Smooth muscle cell (in vitro differentiated cells): ENCODE measurements around the gene CEP295NL. TPM values are rescaled to one million over a fixed set of nuclear protein-coding genes. Genes with fewer than 3 reads are reported as not detected.

ENCODE experiments used
- DNase-seq: peaks from one replicate; lab custom pipeline; 2025; ENCODE audit not compliant: unreplicated experiment; lab: John Stamatoyannopoulos, UW
- H2AFZ ChIP-seq: fragments of 200-600 bp; sonication (generic); 2 replicates; pipeline ENCODE4 v1.6.0; 2016; ENCODE audit warnings: antibody characterized with exemption, low read depth, mild to moderate bottlenecking
- H3F3A ChIP-seq: fragments of 200-600 bp; sonication (generic); 2 replicates; pipeline ENCODE4 v1.6.0; 2017; ENCODE audit warnings: antibody characterized with exemption, low read depth
- H3K27ac ChIP-seq: fragments of 200-600 bp; sonication (generic); 2 replicates; pipeline ENCODE4 v1.5.1; 2016; ENCODE audit warnings: low read depth, mild to moderate bottlenecking
- H3K27me3 ChIP-seq: fragments of 200-600 bp; sonication (generic); 2 replicates; pipeline ENCODE4 v1.6.1; 2016; ENCODE audit warnings: low read depth, mild to moderate bottlenecking
- H3K36me3 ChIP-seq: fragments of 200-600 bp; sonication (generic); 2 replicates; pipeline ENCODE4 v1.5.1; 2016; ENCODE audit warnings: low read depth
- H3K4me1 ChIP-seq: fragments of 200-600 bp; sonication (generic); 2 replicates; pipeline ENCODE4 v1.5.1; 2016; ENCODE audit warnings: low read depth
- H3K4me2 ChIP-seq: fragments of 200-600 bp; sonication (generic); 2 replicates; pipeline ENCODE4 v1.6.0; 2016; ENCODE audit warnings: mild to moderate bottlenecking
- H3K4me3 ChIP-seq: fragments of 200-600 bp; sonication (generic); 2 replicates; pipeline ENCODE4 v1.5.1; 2016; ENCODE audit warnings: mild to moderate bottlenecking
- H3K79me2 ChIP-seq: fragments of 200-600 bp; sonication (generic); 2 replicates; pipeline ENCODE4 v1.6.0; 2016; ENCODE audit warnings: low read depth, mild to moderate bottlenecking
- H3K9ac ChIP-seq: fragments of 200-600 bp; sonication (generic); 2 replicates; pipeline ENCODE4 v1.6.0; 2016; ENCODE audit warnings: low read depth
- H3K9me3 ChIP-seq: fragments of 200-600 bp; sonication (generic); replicated peaks from 2 replicates; pipeline ENCODE4 v1.5.1; 2016; ENCODE audit warnings: low read depth
- H4K20me1 ChIP-seq: fragments of 200-600 bp; sonication (generic); 2 replicates; pipeline ENCODE4 v1.6.0; 2016; ENCODE audit warnings: low read depth
- WGBS: methylation state at CpG from one replicate; pipeline ENCODE4 v1.1.7; 2016; ENCODE audit warnings: low lambda C conversion rate; 5-methylcytosine and 5-hydroxymethylcytosine counted together
- polyA plus RNA-seq: library from polyadenylated mRNA; unstranded; fragments of >200 nt; fragmentation: Nextera tagmentation; extraction: Ambion mirVana; gene quantifications from 2 replicates; pipeline ENCODE4 v1.2.1, GENCODE V29; 2016
- total RNA-seq: library from RNA; depleted of rRNA; stranded (reverse); fragments of >200 nt; gene quantifications from 2 replicates; pipeline ENCODE4 v1.2.3, GENCODE V29; 2014
- TF ChIP-seq, protein P1 (sequence below): fragments of 200-600 bp; sonication (generic); IDR thresholded peaks from 2 replicates; pipeline ENCODE4 v1.5.1; 2017; ENCODE audit warnings: borderline replicate concordance, mild to moderate bottlenecking, antibody characterized with exemption; ENCODE audit not compliant: insufficient read depth, poor library complexity, severe bottlenecking

The CEP295NL gene
- total and polyA plus RNA-seq, 2 experiments from 2014 or later: 1.2 TPM; not detected in 1

- Histone ChIP-seq H3F3A (peaks cover 9% of the 10 kb centered on the region), H3K9me3 (no peaks in the 10 kb centered on the region), H4K20me1 (peaks cover 8% of the 10 kb centered on the region), H3K4me3 (no peak overlapping the region), H3K4me2 (no peak overlapping the region), H3K9ac (no peak overlapping the region), H3K79me2 (no peaks in the 10 kb centered on the region), H3K27me3 (no peaks in the 10 kb centered on the region), H2AFZ (no peak overlapping the region), H3K27ac (no peak overlapping the region), H3K36me3 (no peaks in the 10 kb centered on the region), H3K4me1 (no peaks in the 10 kb centered on the region)
- TF ChIP-seq, protein P1, sequence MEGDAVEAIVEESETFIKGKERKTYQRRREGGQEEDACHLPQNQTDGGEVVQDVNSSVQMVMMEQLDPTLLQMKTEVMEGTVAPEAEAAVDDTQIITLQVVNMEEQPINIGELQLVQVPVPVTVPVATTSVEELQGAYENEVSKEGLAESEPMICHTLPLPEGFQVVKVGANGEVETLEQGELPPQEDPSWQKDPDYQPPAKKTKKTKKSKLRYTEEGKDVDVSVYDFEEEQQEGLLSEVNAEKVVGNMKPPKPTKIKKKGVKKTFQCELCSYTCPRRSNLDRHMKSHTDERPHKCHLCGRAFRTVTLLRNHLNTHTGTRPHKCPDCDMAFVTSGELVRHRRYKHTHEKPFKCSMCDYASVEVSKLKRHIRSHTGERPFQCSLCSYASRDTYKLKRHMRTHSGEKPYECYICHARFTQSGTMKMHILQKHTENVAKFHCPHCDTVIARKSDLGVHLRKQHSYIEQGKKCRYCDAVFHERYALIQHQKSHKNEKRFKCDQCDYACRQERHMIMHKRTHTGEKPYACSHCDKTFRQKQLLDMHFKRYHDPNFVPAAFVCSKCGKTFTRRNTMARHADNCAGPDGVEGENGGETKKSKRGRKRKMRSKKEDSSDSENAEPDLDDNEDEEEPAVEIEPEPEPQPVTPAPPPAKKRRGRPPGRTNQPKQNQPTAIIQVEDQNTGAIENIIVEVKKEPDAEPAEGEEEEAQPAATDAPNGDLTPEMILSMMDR: peak; percentile 84
- DNase-seq: peak; percentile 62
- WGBS: 46% methylated on average over 19 of the region's 19 CpGs
Observed at GRCh38 chr17:78865682-78866390, 37.2 kb downstream of the CEP295NL start.

DNA sequence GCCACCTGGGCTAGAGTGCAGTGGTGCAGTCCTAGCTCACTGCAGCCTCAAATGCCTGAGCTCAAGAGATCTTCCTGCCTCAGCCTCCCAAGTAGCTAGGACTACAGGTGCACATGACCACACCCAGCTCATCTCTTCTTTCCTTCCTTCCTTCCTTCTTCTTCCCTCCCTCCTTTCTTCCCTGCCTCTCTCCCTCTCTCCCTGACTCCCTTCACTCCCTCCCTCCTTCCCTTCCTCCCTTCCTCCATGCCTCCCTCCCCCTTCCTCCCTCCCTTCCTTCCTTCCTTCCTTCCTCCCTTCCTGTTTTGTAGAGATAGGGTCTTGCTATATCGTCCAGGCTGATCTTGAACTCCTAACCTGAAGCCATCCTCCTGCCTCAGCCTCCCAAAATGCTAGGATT is 38.9 kb downstream of the CEP295NL start:
- no peak for DNase-seq
- TF ChIP-seq, protein P1: no peak
- H3K9me3 ChIP-seq: no peaks in the 10 kb centered on the region
- no peaks in the 10 kb centered on the region for H3K27me3 ChIP-seq
- 100% methylated on average over 1 of the region's 1 CpG for WGBS
- no peak overlapping the region for H2AFZ ChIP-seq
- no peaks in the 10 kb centered on the region for H3K4me1 ChIP-seq
- H3K27ac ChIP-seq: no peak overlapping the region
- peaks cover 9% of the 10 kb centered on the region for H3F3A ChIP-seq
- H3K36me3 ChIP-seq: no peaks in the 10 kb centered on the region
- H3K9ac ChIP-seq: no peak overlapping the region
- H3K4me2 ChIP-seq: no peak overlapping the region
- peaks cover 8% of the 10 kb centered on the region for H4K20me1 ChIP-seq
- H3K79me2 ChIP-seq: no peaks in the 10 kb centered on the region
- H3K4me3 ChIP-seq: no peak overlapping the region

GRCh38 chr17:78862073-78863023 is 40.7 kb downstream of the CEP295NL start:
- H3F3A ChIP-seq: peaks cover 9% of the 10 kb centered on the region
- WGBS: 50% methylated on average over 17 of the region's 17 CpGs
- peak overlapping the region; percentile 54 for H3K4me2 ChIP-seq
- H4K20me1 ChIP-seq: peaks cover 8% of the 10 kb centered on the region
- peak overlapping the region; percentile 71 for H3K9ac ChIP-seq
- no peak overlapping the region for H2AFZ ChIP-seq
- no peaks in the 10 kb centered on the region for H3K4me1 ChIP-seq
- H3K36me3 ChIP-seq: no peaks in the 10 kb centered on the region
- no peaks in the 10 kb centered on the region for H3K79me2 ChIP-seq
- H3K9me3 ChIP-seq: no peaks in the 10 kb centered on the region
- no peaks in the 10 kb centered on the region for H3K27me3 ChIP-seq
- peak overlapping the region; percentile 94 for H3K27ac ChIP-seq
- TF ChIP-seq, protein P1: no peak
- peak; percentile 66 for DNase-seq
- no peak overlapping the region for H3K4me3 ChIP-seq
